GM19324 (cell line): ENCODE results near the gene NUP98.
"Not testable (repeated sequence)": the region's sequence is repeated elsewhere in the genome, so short reads cannot be mapped to it uniquely, and the experiment has no call there.

Experiments
- ATAC-seq: cut with Tn5 transposase; IDR thresholded peaks from one replicate; pipeline ENCODE4 v1.9.1; 2021; ENCODE audit warnings: mild to moderate bottlenecking, moderate library complexity; ENCODE audit not compliant: unreplicated experiment, low FRiP score

The NUP98 gene

DNA sequence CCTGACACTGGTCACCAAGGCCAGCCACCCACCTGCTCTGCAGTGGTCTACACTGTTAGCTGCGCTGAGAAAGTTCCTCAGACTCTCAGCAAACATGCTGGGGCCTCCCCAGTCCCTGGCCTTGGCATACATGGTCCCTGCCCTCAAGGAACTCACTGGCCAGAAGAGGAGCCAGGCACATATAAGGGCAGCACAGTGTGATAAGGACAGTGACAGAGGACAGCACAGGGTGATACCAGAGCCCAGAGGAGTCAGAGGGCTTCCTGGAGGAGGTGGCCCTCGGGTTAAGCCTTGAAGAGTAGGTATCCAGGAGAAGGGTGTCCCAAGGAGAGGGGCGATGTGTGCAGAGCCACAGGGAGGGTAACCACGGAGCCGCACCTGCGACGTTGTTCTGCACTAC, 151.8 kb downstream of the NUP98 start:
- ATAC-seq = no peak

DNA sequence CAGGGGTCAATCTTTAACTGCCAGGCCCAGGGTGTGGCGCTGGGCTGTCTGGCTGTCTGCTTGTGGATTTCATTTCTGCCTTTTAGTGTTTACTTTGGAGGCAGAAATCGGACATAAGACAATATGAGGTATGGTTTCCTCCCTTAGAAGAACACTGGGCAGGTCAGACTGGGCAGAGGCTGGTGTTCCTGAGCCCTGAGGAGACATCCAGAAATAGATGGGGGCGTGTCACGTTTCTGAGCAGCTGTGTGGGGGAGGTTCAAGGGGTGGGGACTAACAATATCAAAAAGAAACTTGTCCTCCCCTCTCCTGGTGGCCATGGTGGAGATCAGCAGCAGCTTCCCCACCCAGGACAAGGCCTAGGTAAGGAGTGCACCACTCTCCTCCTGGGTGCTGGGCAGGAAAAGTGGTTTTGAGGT, 152.5 kb downstream of the NUP98 start, which contains the start of gene ART1:
TSS of gene ART1 (plus strand) at position 312 of the 419 bp plus-strand sequence. CDS start 14,086 bp downstream, outside the sequence.
- no peak for ATAC-seq

DNA sequence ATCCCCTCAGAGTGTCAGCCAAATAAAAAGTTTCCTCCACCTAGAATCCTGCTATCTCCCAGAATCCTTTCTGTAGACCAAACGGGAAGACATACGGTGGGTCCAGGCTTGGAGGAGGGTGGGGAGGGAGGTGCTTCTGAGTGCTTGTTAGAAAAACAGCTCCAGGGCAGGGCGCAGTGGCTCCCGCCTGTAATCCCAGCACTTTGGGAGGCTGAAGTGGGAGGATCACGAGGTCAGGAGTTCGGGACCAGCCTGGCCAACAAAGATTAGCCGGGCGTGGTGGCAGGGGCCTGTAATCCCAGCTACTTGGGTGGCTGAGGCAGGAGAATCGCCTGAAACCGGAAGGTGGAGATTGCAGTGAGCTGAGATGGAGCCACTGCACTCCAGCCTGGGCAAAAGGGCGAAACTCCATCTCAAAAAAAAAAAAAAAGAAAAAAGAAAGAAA, 154.2 kb downstream of the NUP98 start:
- ATAC-seq = not testable (repeated sequence)

- ATAC-seq = no peak
Measured at GRCh38 chr11:3642071-3642951, 155.0 kb downstream of the NUP98 start.

- ATAC-seq = no peak
Measured at GRCh38 chr11:3641701-3642070, 155.7 kb downstream of the NUP98 start, which contains the start of gene ART5. Gene ART5 (minus strand): TSS chr11:3641992. CDS start chr11:3641862, 130 bp downstream.

DNA sequence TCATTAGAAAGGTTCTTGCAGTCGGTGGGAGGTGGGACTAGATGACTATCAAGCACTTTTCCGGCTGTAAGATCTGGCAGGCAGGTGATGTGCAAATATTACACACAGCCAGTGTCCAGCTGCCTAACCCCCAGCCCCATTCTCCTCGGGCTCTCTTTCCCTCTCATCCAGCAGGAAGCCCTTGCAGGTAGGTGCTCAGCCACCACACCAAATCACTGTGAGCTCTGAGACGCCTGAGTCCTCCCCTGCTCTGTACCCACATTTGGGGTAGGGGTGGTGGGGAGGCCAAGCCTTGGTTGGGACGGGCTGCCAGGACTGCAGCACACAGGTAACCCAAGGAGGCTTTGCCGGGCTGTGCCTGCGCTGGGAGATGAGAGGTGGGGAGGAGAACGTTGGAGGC, 156.2 kb downstream of the NUP98 start:
- no peak for ATAC-seq

- no peak for ATAC-seq
Measured at GRCh38 chr11:3639841-3640240, 157.5 kb downstream of the NUP98 start.

DNA sequence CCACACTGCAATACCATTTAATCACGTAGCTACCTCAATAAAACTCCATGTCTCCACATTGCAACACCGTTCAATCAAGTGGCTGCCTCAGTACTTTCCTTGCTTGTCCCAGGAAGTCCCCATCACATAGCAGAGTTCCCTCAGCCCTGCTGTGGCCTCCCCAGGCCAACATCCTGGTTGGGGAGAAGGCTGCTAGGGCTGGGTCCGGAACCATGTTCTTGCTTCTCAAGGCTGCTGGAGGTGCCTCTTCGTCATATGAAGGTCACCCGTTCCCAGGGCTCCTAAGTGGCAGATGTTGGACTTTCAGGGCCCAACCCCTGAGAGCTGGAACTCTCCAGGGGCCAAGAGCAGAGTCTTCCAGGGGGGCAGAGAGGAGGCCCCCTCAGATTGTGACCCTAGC, 158.8 kb downstream of the NUP98 start:
- no peak for ATAC-seq

GRCh38 chr11:3637201-3637600, 160.2 kb downstream of the NUP98 start:
- ATAC-seq = no peak

GRCh38 chr11:3635641-3636375, 161.5 kb downstream of the NUP98 start:
- no peak for ATAC-seq

DNA sequence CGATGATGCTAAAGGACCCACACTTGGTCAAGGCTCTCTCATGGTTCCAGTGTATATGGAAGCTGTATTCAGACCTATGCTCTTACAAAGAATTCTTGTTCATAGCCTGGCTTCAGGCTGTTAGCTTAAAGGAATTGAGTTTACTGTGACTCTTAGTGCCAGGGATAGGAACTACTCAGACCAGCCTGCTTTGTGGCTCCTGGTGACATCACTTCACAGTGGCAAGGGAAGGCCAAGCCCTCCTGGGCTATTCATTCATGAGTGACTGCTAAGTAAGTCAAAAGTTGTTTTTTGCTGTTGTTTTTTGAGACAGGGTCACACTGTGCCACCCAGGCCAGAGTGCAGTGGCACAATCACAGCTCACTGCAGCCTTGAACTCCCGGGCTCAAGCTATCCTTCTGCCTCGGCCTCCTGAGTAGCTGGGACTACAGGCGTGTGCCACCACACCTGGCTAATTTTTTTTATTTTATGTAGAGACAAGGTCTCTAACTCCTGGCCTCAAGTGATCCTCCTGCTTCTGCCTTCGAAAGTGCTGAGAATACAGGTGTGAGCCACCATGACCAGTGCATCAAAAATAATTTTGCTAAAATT, 165.2 kb downstream of the NUP98 start:
- ATAC-seq = no peak

- ATAC-seq = no peak
Measured at GRCh38 chr11:3631331-3631730, 166.0 kb downstream of the NUP98 start.

DNA sequence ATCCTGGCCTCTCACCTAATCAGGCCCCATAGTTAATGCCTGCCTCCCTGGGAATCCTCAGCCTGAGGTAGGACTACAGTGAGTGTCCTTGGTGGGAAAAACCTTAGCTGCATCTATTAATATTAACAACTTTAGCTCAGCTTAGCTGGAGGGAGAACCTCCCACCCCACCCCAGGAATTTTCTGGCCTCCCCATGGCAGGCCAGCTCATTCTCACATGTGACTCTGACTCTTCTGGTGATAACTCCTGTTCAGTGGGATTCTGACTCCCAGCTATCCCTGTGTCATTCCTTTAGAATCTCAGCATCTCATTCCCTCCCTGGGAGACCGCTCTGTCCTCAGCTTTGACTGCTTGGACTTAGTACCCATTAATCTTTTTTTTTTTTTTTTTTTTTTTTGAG, 170.1 kb downstream of the NUP98 start:
- ATAC-seq = no peak

DNA sequence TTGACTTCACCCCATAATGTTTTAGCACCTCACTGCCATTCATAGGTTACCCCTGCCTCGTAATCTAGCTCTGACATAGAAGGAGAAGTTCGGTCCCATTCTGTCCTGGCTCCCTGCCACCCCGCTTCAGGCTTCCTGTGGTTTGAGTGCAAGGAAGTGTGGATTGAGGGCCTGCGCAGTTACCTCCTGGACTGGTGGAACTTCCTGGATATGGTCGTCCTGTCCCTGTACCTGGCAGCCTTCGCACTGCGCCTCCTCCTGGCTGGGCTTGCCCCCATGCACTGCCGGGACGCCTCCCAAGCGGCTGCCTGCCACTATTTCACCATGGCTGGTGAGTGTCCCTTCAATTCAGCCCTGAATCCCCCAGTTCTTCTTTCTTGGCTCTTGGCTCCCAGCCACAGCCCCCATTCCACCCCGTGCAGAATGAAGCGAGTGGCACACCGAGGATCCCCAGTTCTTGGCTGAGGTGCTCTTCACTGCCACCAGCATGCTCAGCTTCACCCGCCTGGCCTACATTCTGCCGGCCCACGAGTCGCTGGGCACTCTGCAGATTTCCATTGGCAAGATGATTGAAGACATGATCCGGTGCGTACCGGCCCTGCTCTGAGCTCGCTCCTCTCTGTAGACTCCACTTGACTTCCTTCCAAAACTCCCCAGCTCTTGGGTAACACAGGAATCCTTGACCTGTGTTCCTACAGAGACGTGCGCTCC, 170.9 kb downstream of the NUP98 start:
- ATAC-seq = no peak
